Measurements from ENCODE around the gene PIP4K2A.

Gene PIP4K2A

GRCh38 chr10:22666287-22667092 lies 47.9 kb downstream of the PIP4K2A start:
- no peak for DNase-seq (ENCODE audit: low read depth)

- DNase-seq (ENCODE audit: low read depth), result no peak
Measured at GRCh38 chr10:22665329-22665728, 49.0 kb downstream of the PIP4K2A start.

DNA sequence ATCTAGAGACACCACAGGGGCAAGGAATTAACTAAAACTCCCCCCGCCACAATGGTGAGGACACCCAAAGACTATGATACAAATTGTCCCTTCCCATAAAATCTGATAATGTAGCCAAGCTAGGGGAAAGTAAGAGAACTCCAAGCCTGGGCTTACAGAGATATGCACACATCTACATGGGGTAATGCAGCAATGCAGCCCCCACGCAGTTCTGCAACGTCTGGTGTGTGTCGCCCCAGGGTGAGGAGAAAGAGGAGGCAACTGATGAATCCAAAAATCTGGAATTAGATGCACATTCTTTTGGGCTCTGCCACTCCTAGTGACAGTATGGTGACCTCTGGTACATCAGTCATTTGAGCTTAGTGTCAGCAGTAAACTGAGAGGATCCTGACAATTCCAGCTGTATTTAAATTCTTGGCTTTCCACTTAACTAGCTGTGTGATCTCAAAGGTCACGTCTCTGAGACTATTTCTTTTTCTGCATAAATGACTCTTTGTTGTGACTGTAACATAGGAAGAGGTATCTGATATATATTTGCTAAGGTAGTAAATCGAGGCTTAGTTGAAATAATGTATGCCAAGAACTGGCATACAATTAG lies 51.5 kb downstream of the PIP4K2A start:
- DNase-seq (ENCODE audit: low read depth), result no peak

DNA sequence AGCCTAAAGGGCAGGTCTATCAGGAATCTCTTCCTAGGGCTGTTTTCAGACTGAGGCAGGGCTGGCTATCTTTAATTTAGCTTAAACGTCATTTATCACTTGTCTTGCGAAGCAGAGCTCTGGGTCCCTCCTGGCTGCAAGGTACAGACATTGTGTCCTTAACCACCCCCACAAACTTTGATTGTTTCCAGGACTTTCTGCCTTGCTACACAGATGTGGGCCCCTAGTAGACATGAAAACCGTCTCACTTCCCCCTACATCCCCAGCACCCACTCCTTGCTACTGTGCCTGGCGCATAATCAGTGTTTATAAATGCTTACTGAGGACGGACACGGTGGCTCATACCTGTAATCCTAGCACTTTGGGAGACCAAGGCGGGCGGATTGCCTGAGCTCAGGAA lies 54.5 kb downstream of the PIP4K2A start:
- DNase-seq (ENCODE audit: low read depth), result no peak

- DNase-seq (ENCODE audit: low read depth), result no peak
Measured at GRCh38 chr10:22658745-22659410, 55.5 kb downstream of the PIP4K2A start.

DNA sequence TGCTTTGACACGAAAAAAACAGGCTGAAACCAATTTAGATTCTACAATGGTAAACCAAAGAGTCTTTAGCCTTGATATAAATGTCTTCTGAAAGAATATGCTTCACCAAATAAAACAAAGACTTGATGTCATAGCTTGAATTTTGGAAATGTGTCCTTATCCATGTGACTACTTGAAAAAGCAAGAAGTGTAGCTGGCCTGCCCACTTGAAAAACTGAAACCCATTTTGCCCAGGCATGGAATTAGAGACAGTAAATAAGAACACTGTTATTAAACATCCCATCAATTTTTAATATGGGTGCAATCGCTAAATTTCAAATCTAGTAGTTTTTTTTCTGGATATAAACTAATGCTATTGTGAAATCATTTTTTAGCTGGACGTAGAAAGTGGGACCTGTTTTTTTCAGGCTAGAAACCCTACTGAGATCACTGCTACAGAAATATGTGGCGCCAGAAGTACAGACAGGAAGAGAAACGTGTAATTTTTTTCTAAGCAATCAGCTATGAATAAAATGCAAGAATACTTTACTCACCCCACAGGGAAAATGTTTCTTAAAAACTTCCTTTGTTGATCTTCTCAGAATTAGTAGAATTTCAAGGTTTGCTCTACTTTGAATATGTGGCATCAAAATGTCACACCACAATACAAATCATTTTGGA lies 56.7 kb downstream of the PIP4K2A start:
- no peak for DNase-seq (ENCODE audit: low read depth)

DNA sequence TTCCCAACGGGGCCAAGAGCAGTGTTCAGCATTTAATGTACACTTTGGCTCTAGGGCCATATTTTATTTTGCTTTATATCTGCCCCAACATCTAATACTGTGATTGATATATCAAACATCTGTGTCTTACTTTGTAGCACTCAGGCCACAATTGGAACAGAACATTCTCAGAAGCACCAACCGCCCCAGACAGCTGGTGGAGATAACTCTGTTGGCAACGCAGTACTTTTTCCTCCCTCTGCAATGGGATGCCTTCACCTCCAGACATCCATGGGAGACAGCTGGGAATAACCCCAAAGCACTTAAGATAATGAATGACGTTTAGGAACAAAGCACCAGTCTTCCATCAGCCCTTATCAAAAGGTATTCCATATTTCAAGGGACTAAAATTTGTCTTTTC lies 57.4 kb downstream of the PIP4K2A start:
- DNase-seq (ENCODE audit: low read depth), result no peak

DNA sequence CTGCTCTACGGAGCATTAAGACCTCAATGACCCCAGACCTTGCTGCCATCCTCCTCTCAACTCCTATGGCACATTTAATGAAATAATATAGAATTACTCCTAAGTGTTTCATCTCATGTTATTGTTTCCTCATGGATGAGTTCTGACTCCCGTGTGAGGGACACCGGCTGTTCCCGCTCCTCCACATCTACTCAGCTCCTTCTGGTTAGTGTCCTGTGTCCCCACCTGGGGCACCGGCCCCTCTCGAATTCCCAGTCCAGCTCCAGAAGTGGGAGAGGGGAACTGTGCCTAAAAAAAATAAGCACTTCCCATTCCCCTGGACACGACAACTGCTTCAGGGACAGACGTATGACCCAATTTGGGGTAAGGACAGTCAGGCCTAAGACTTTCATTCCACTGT lies 58.3 kb downstream of the PIP4K2A start:
- no peak for DNase-seq (ENCODE audit: low read depth)

- no peak for DNase-seq (ENCODE audit: low read depth)
Measured at GRCh38 chr10:22655312-22655981, 58.9 kb downstream of the PIP4K2A start.

GRCh38 chr10:22652988-22653481 lies 61.3 kb downstream of the PIP4K2A start:
- no peak for DNase-seq (ENCODE audit: low read depth)

- DNase-seq (ENCODE audit: low read depth), result no peak
Measured at GRCh38 chr10:22651276-22651980, 63.0 kb downstream of the PIP4K2A start.

DNA sequence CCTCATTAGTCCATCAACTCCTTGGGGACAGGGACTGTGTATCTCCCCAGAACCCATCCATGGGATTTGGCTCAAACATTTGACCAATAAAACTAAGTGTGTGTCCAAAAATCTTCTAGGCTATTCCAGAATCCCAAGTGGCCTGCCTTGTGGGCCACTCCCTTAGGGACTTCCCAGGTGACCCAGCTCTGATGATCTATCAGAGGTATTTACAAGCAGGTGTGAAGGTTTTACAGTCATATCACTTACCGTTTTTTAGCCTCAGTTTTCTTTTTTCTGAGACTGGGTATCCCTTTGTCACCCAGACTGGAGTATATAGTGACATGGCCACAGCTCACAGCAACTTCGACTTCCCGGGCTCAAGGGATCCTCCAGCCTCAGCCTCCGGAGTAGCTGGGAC lies 64.4 kb downstream of the PIP4K2A start:
- no peak for DNase-seq (ENCODE audit: low read depth)

GRCh38 chr10:22649390-22649841 lies 65.0 kb downstream of the PIP4K2A start:
- no peak for DNase-seq (ENCODE audit: low read depth)

DNA sequence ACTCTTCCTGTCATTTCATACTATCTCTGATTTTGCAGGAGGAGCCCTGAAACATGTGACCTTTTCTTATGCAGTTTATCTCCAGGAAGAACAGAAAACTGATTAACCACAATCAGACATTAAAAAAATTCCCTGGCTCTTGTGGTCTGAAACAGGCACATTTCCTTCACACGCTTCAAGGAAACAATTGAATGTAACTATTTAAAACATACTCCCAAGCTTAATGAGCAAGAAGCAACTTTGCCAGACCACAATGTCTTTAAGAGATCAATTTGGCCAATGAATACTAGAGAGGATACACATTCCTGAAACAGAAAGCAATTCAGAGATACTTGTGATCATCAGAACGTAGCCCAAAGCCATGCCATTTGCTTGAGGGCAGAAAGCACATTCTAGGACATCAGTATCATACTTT lies 65.8 kb downstream of the PIP4K2A start:
- DNase-seq (ENCODE audit: low read depth), result no peak

- no peak for DNase-seq (ENCODE audit: low read depth)
Measured at GRCh38 chr10:22647244-22647643, 67.1 kb downstream of the PIP4K2A start.

GRCh38 chr10:22646388-22646853 lies 68.0 kb downstream of the PIP4K2A start:
- DNase-seq (ENCODE audit: low read depth), result no peak

GRCh38 chr10:22644222-22644621 lies 70.2 kb downstream of the PIP4K2A start:
- DNase-seq (ENCODE audit: low read depth), result no peak

DNA sequence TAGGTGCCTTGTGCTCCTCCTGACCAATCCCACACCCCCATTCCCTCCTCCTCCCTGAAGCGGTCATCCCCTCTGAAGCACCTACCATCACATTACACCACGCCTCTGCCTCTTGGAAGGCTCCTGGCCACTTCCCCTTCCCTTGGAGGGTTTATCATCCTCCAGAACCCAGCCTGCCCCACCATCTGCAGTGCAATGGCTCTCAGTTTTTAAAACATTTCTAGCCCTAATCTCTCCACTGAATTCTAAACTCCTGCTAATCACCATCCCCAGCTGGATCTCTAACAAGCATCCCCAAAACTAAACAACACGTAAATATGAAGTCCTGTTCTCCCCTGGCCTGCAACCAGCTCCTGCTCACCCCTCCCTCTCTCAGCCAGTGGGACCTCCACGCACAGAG lies 70.6 kb downstream of the PIP4K2A start:
- DNase-seq (ENCODE audit: low read depth), result no peak

DNA sequence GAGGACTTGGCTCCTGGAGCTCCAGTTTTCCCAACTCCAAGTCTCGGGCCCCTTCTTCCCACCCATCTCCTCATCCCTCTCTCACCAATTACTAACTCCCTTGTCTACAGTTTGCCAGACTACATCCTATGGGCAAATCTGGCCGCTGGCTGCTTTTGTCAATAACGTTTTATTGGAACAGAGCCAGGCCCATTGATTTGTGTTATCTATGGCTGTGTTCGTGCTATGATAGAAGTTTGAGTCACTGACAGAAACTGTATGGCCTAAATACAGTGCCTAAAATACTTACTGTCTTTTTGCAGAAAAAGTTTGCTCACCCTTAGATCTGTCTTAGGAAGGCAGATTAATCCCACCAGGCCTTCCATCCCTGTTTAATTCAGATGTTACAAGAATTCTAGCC lies 71.3 kb downstream of the PIP4K2A start:
- no peak for DNase-seq (ENCODE audit: low read depth)

DNA sequence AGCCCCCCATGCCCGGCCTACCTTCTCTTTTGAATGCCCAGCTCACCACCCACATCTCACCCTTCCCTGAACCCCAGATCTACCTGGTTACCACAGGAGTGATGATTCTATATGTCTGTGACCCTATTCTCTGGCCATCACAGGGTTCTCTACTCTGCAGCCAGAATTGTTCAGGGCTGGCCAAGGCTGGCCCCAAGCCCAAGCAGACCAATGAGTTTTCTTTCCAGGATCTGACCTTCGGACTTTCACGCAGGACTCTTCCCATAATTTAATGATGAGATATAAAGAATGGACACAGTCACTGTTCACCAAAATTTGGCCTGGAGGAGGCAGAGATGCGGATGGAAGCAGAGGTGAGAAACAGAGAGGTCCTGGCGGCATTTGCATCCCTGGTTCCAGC lies 72.6 kb downstream of the PIP4K2A start:
- DNase-seq (ENCODE audit: low read depth), result no peak

GRCh38 chr10:22640359-22640758 lies 74.0 kb downstream of the PIP4K2A start:
- no peak for DNase-seq (ENCODE audit: low read depth)

Data from activated T-cell treated with anti-CD3 and anti-CD28 coated beads for 1 hour (primary cell).